Gastrocnemius medialis (tissue), 4 donors: ENCODE measurements around the gene UBE2Z. TPM values are rescaled to one million over a fixed set of nuclear protein-coding genes. Genes with fewer than 3 reads are reported as not detected.
A peak's percentile ranks its signal among the peaks of the same experiment; 100 is the strongest.

Experiments
- ATAC-seq, 2 donors: fragments of 150-250 bp; one replicate each; pipeline ENCODE4 v1.9.1; 2016
- DNase-seq, 2 donors: peaks; one replicate each; pipeline ENCODE4 v3.0.0-alpha.2; 2019
- H3K27ac ChIP-seq, 4 donors: fragments of 200-600 bp; sonication (generic); 1 replicate in 1 of 4; 2 replicates in 3 of 4; pipeline ENCODE4 v1.5.1; 2016 to 2018; ENCODE audit warnings: mild to moderate bottlenecking in 2 of 4, moderate library complexity in 1 of 4
- H3K27me3 ChIP-seq, 3 donors: fragments of 200-600 bp; sonication (generic) in 2 of 3; 1 replicate in 1 of 3; 2 replicates in 2 of 3; pipeline versions ENCODE4 v1.5.1 to v1.6.0; 2016 to 2019; ENCODE audit warnings: mild to moderate bottlenecking in 1 of 3, moderate library complexity in 1 of 3
- H3K36me3 ChIP-seq, 2 donors: fragments of 200-600 bp; sonication (generic) in 1 of 2; one replicate each; pipeline ENCODE4 v1.5.1; 2017 to 2018
- H3K4me1 ChIP-seq, 2 donors: fragments of 200-600 bp; sonication (generic) in 1 of 2; one replicate each; pipeline ENCODE4 v1.5.1; 2016 to 2017; ENCODE audit warnings: mild to moderate bottlenecking in 2 of 2
- H3K4me3 ChIP-seq, 4 donors: fragments of 200-600 bp; sonication (generic) in 3 of 4; 1 replicate in 1 of 4; 2 replicates in 3 of 4; pipeline ENCODE4 v1.5.1; 2016 to 2019; ENCODE audit warnings: mild to moderate bottlenecking in 2 of 4
- H3K9me3 ChIP-seq, 3 donors: fragments of 200-600 bp; sonication (generic) in 2 of 3; 1 replicate in 1 of 3; 2 replicates in 2 of 3; pipeline ENCODE4 v1.5.1; 2016 to 2019
- CTCF ChIP-seq, 5 experiments: fragments of 450-650 bp in 3 of 5; fragments of 200-600 bp in 2 of 5; sonication (generic) in 2 of 5; IDR thresholded peaks in 4 of 5; conservative IDR thresholded peaks in 1 of 5; 1 replicate in 4 of 5; 2 replicates in 1 of 5; pipeline ENCODE4 v1.5.1; 2016 to 2019; ENCODE audit warnings: antibody characterized with exemption in 5 of 5, mild to moderate bottlenecking in 3 of 5, moderate library complexity in 3 of 5
- POLR2A ChIP-seq, 2 donors: fragments of 450-650 bp; IDR thresholded peaks; one replicate each; pipeline ENCODE4 v1.6.1; 2017; ENCODE audit warnings: antibody characterized with exemption in 2 of 2, mild to moderate bottlenecking in 2 of 2, moderate library complexity in 2 of 2
- in situ Hi-C, 4 donors: fragments of 200-750 bp; cut with MboI; loops; one replicate each; pipeline versions ENCODE4 v1.15.0 to v1.8.0; 2017; ENCODE audit warnings: low sequenced_read_pairs in 4 of 4
- intact Hi-C: fragments of 100-400 bp; cut with DNase I; formaldehyde crosslinking; loops from one replicate; pipeline ENCODE4 v1.15.1; 2023; ENCODE audit warnings: low total_unique reads
- total RNA-seq, 4 donors: library from RNA; depleted of rRNA; stranded (reverse); fragments of >200 nt; gene quantifications; one replicate each; pipeline versions ENCODE4 v1.1.0 to v1.2.3, GENCODE V29; 2016

UBE2Z gene
- total RNA-seq, 4 donors from 2014 or later = 32.7 to 41.1 (median 35.4) TPM

GRCh38 chr17:48915459-48916282, 7.5 kb downstream of the UBE2Z start:
- Histone ChIP-seq H3K9me3 (no peaks in the 10 kb centered on the region), H3K4me1 (peaks cover 0 to 5% of the 10 kb centered on the region in 2 donors), H3K27me3 (no peaks in the 10 kb centered on the region), H3K36me3 (peaks cover 0 to 66% of the 10 kb centered on the region in 2 donors), H3K27ac (peak overlapping the region in 3 of 4 donors; percentile 21 to 66 (median 43)), H3K4me3 (no peak overlapping the region)
- no peak for TF ChIP-seq CTCF (IDR thresholded peaks at IDR 0.05 in 4 of 5, conservative IDR thresholded peaks at IDR 0.05 in 1 of 5)
- no peak for TF ChIP-seq POLR2A (IDR thresholded peaks at IDR 0.05)
- intact Hi-C loops (no loop called here), in situ Hi-C loops (no loop called here)
- ATAC-seq (peak; percentile 66 to 77), DNase-seq (peak in 1 of 2 donors; percentile 22)

GRCh38 chr17:48925251-48925990, 17.2 kb downstream of the UBE2Z start:
- Histone ChIP-seq H3K27ac (no peak overlapping the region), H3K36me3 (peaks cover 7 to 93% of the 10 kb centered on the region in 2 donors), H3K27me3 (no peaks in the 10 kb centered on the region), H3K4me1 (no peaks in the 10 kb centered on the region), H3K4me3 (no peak overlapping the region), H3K9me3 (no peaks in the 10 kb centered on the region)
- TF ChIP-seq POLR2A (IDR thresholded peaks at IDR 0.05) = no peak
- no peak for TF ChIP-seq CTCF (IDR thresholded peaks at IDR 0.05 in 4 of 5, conservative IDR thresholded peaks at IDR 0.05 in 1 of 5)
- DNase-seq (no peak), ATAC-seq (no peak)
- in situ Hi-C loops (no loop called here), intact Hi-C loops (no loop called here)

- Histone ChIP-seq H3K4me3 (no peak overlapping the region), H3K27me3 (no peaks in the 10 kb centered on the region), H3K4me1 (no peaks in the 10 kb centered on the region), H3K27ac (no peak overlapping the region), H3K9me3 (no peaks in the 10 kb centered on the region), H3K36me3 (peaks cover 7 to 93% of the 10 kb centered on the region in 2 donors)
- DNase-seq = no peak
- no peak for TF ChIP-seq POLR2A (IDR thresholded peaks at IDR 0.05)
- TF ChIP-seq CTCF (IDR thresholded peaks at IDR 0.05 in 4 of 5, conservative IDR thresholded peaks at IDR 0.05 in 1 of 5) = no peak
- no peak for ATAC-seq
- in situ Hi-C loops (no loop called here), intact Hi-C loops (no loop called here)
These were observed 17.8 kb downstream of the UBE2Z start for GRCh38 chr17:48925991-48926342.

GRCh38 chr17:48927978-48928745, 20.0 kb downstream of the UBE2Z start:
- intact Hi-C loops = no loop called here

More at GRCh38 chr17:48927978-48928745, 20.0 kb downstream of the UBE2Z start:
- TF ChIP-seq CTCF (IDR thresholded peaks at IDR 0.05 in 4 of 5, conservative IDR thresholded peaks at IDR 0.05 in 1 of 5) (no peak), POLR2A (IDR thresholded peaks at IDR 0.05) (no peak)
- in situ Hi-C loops = no loop called here
- Histone ChIP-seq H3K9me3 (no peaks in the 10 kb centered on the region), H3K36me3 (peaks cover 0 to 93% of the 10 kb centered on the region in 2 donors), H3K27me3 (no peaks in the 10 kb centered on the region), H3K27ac (no peak overlapping the region), H3K4me1 (no peaks in the 10 kb centered on the region), H3K4me3 (no peak overlapping the region)
- ATAC-seq = no peak
- no peak for DNase-seq
